NAMALWA (cell line): Measurements from ENCODE around the gene VSNL1.

Experiments used
- DNase-seq: peaks from one replicate; pipeline ENCODE4 v3.0.0-alpha.2; 2015; ENCODE audit warnings: low spot score

The VSNL1 gene

GRCh38 chr2:17614174-17614930 is 73.9 kb downstream of the VSNL1 start:
- no peak for DNase-seq

- no peak for DNase-seq
Observed at GRCh38 chr2:17615147-17615546, 74.7 kb downstream of the VSNL1 start.

GRCh38 chr2:17615728-17616351 is 75.3 kb downstream of the VSNL1 start:
- no peak for DNase-seq

GRCh38 chr2:17616405-17616804 is 75.9 kb downstream of the VSNL1 start:
- no peak for DNase-seq

- no peak for DNase-seq
Observed at GRCh38 chr2:17617516-17617915, 77.0 kb downstream of the VSNL1 start.

GRCh38 chr2:17617955-17618354 is 77.5 kb downstream of the VSNL1 start:
- DNase-seq: no peak

- no peak for DNase-seq
Observed at GRCh38 chr2:17620280-17620679, 79.8 kb downstream of the VSNL1 start.

- no peak for DNase-seq
Observed at GRCh38 chr2:17620841-17621240, 80.3 kb downstream of the VSNL1 start.

GRCh38 chr2:17621781-17622180 is 81.3 kb downstream of the VSNL1 start:
- DNase-seq: no peak

GRCh38 chr2:17625446-17625845 is 85.0 kb downstream of the VSNL1 start:
- DNase-seq: no peak

- DNase-seq: no peak
Observed at GRCh38 chr2:17626986-17627385, 86.5 kb downstream of the VSNL1 start.

- DNase-seq: no peak
Observed at GRCh38 chr2:17627434-17627833, 86.9 kb downstream of the VSNL1 start.

- DNase-seq: no peak
Observed at GRCh38 chr2:17628349-17629261, 88.1 kb downstream of the VSNL1 start.

- no peak for DNase-seq
Observed at GRCh38 chr2:17630089-17630488, 89.6 kb downstream of the VSNL1 start.

- DNase-seq: no peak
Observed at GRCh38 chr2:17634997-17635396, 94.5 kb downstream of the VSNL1 start.

- DNase-seq: no peak
Observed at GRCh38 chr2:17636257-17636656, 95.8 kb downstream of the VSNL1 start.

- no peak for DNase-seq
Observed at GRCh38 chr2:17637131-17637906, 96.8 kb downstream of the VSNL1 start.

GRCh38 chr2:17638196-17638743 is 97.8 kb downstream of the VSNL1 start:
- no peak for DNase-seq

- DNase-seq: no peak
Observed at GRCh38 chr2:17640406-17640805, 99.9 kb downstream of the VSNL1 start.

- DNase-seq: no peak
Observed at GRCh38 chr2:17643031-17643615, 102.6 kb downstream of the VSNL1 start.

- DNase-seq: no peak
Observed at GRCh38 chr2:17644997-17645720, 104.7 kb downstream of the VSNL1 start.
